Naive thymus-derived CD8-positive, alpha-beta T cell (primary cell): ENCODE measurements around the gene KANTR. TPM values are rescaled to one million over a fixed set of nuclear protein-coding genes. Genes with fewer than 3 reads are reported as not detected.

Source experiments
- ATAC-seq, 2 donors: fragments of 150-1000 bp; cut with Tn5 transposase in 1 of 2; sonication (Bioruptor Pico), chemical (Tn5 transposase) in 1 of 2; 1 replicate in 1 of 2; 2 replicates in 1 of 2; pipeline ENCODE4 v1.10.0; 2021; ENCODE audit warnings: mild to moderate bottlenecking in 2 of 2, moderate library complexity in 2 of 2
- POLR2A ChIA-PET: fragments of 350-600 bp; sonication (Branson Sonifier 250); formaldehyde crosslinking; loops from one replicate; lab custom pipeline; 2021; ENCODE audit warnings: antibody characterized with exemption; lab: Charles Lee
- DNase-seq, 10 donors: peaks; one replicate each; pipeline versions ENCODE4 v3.0.0 to v3.0.0-alpha.2; 2020 to 2022
- H3K27ac Mint-ChIP-seq, 10 donors: one replicate each; pipeline ENCODE4 v1.8.0; 2020 to 2022; ENCODE audit warnings: mild to moderate bottlenecking in 10 of 10, mixed read lengths in 10 of 10, moderate library complexity in 4 of 10, inconsistent platforms in 1 of 10
- H3K27me3 Mint-ChIP-seq, 5 donors: one replicate each; pipeline ENCODE4 v1.8.0; 2021 to 2022; ENCODE audit warnings: mixed read lengths in 5 of 5
- H3K36me3 Mint-ChIP-seq, 3 donors: one replicate each; pipeline ENCODE4 v1.8.0; 2020 to 2022; ENCODE audit warnings: mixed read lengths in 3 of 3, mild to moderate bottlenecking in 2 of 3, inconsistent platforms in 1 of 3
- H3K4me1 Mint-ChIP-seq, 4 donors: one replicate each; pipeline ENCODE4 v1.8.0; 2021 to 2022; ENCODE audit warnings: mixed read lengths in 4 of 4
- H3K4me3 Mint-ChIP-seq, 10 donors: one replicate each; pipeline ENCODE4 v1.8.0; 2020 to 2022; ENCODE audit warnings: mild to moderate bottlenecking in 10 of 10, mixed read lengths in 10 of 10, moderate library complexity in 6 of 10, inconsistent platforms in 1 of 10
- H3K9me3 Mint-ChIP-seq, 9 donors: one replicate each; pipeline ENCODE4 v1.8.0; 2020 to 2022; ENCODE audit warnings: mixed read lengths in 9 of 9, mild to moderate bottlenecking in 3 of 9, inconsistent platforms in 1 of 9, moderate library complexity in 1 of 9
- polyA plus RNA-seq, 3 donors: library from polyadenylated mRNA; unstranded; fragments of 300-500 nt; fragmentation: Illumina TruSeq; gene quantifications; one replicate each; pipeline ENCODE4 v1.2.3, GENCODE V29; 2021
- total RNA-seq, 8 experiments: library from RNA in 2 of 8; stranded (reverse) in 2 of 8; gene quantifications; one replicate each; pipeline ENCODE4 v1.2.3 and lab custom pipeline; 2021 to 2026

KANTR gene
- total and polyA plus RNA-seq, 5 experiments from 2014 or later, result 1.4 to 20.7 (median 4.9) TPM

DNA sequence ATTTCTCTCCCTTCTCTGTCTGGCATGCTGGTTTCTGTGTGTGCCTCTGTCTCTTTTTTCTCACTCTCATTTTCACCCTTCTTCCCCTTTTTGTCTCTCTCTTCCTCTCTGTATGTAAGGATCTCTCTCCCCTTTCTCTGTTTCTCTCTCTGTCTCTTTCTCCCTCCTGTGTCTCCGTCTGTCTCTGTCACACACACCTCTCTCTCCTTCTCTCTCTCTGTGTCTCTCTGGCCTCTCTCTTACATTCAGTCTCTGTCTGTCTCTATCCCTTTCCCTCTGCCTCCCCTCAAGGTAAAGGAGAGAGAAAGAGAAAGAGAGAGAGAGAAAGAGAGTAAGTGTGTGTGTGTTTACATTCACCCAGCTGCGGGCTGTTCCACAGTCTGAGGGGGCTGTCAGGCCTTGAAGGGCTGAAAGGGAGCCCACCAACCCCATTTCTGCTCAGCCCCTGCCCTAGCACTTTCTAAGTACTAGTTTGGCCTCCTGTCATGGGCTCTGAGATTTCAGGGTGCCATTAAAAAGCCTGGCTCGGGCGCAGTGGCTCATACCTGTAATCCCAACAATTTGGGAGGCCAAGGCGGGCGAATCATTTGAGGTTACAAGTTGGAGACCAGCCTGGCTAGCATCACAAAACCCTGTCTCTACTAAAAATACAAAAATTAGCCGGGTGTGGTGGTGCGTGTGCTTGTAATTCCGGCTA is 21.4 kb upstream of the KANTR start:
- peak overlapping the region; percentile 85 to 94 (median 88) for H3K4me3 Mint-ChIP-seq
- peak overlapping the region; percentile 80 to 98 (median 94) for H3K27ac Mint-ChIP-seq
- H3K27me3 Mint-ChIP-seq, result no peaks in the 10 kb centered on the region
- peaks cover 6 to 21% (median 14%) of the 10 kb centered on the region in 4 donors for H3K4me1 Mint-ChIP-seq
- POLR2A ChIA-PET, result interaction anchor here (0.6 to 3.6 kb wide), 6 partner anchors 10 to 153 kb away, joined by 3 to 49 read pairs (median 4); partner anchors contain the start of gene TSPYL2
- H3K36me3 Mint-ChIP-seq, result no peaks in the 10 kb centered on the region
- peak in 1 of 2 donors; percentile 5 for ATAC-seq
- H3K9me3 Mint-ChIP-seq, result no peaks in the 10 kb centered on the region
- DNase-seq, result no peak

DNA sequence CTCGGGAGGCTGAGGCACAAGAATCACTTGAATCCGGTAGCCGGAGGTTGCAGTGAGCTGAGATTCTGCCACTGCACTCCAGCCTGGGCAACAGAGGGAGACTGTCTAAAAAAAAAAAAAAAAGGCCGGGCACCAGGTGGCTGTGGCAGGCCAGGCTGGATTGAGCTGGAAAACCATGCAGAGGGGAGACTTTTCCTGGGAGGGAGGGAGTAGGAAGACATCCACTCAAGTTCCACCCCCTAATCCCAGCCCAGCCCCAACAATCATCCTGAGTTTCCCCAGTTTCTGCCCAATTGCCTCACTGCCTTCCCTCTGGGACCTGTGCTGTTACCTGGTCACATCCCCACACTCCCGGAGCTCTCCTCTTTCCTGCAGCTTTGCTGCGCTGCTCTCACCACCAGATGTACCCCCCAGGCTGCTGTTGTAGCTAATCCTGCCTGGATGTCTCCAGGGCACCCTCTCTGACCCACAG is 20.8 kb upstream of the KANTR start:
- no peak for DNase-seq
- no peak for ATAC-seq
- peaks cover 6 to 21% (median 14%) of the 10 kb centered on the region in 4 donors for H3K4me1 Mint-ChIP-seq
- POLR2A ChIA-PET, result interaction anchor here (0.6 to 3.6 kb wide), 3 partner anchors 10 to 19 kb away, joined by 4 to 49 read pairs (median 5); partner anchors contain the start of gene TSPYL2
- H3K36me3 Mint-ChIP-seq, result no peaks in the 10 kb centered on the region
- H3K27ac Mint-ChIP-seq, result peak overlapping the region; percentile 33 to 93 (median 80)
- peak overlapping the region in 7 of 10 donors; percentile 41 to 69 (median 58) for H3K4me3 Mint-ChIP-seq
- H3K27me3 Mint-ChIP-seq, result no peaks in the 10 kb centered on the region
- H3K9me3 Mint-ChIP-seq, result no peaks in the 10 kb centered on the region

DNA sequence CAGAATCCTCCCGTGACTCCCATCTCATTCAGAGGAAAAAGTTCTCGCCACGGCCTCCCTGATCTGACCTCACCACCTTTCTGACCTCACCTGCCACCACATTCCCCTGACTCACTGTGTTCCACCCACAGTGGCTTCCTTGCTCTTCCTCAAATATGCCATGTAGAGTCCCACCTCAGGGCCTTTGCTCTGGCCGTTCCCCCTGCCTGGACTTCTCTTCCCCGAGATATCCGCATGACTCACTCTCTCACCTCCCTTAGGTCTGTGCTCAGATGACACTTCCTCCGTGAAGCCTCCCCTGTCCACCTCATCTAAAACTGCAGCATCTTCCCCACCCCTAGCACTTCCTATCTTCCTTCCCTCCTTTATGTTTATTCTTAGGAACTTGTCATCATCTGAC is 18.9 kb upstream of the KANTR start:
- H3K36me3 Mint-ChIP-seq, result no peaks in the 10 kb centered on the region
- H3K4me1 Mint-ChIP-seq, result peaks cover 6 to 21% (median 16%) of the 10 kb centered on the region in 4 donors
- H3K27ac Mint-ChIP-seq, result peak overlapping the region in 2 of 10 donors; percentile 4 to 32
- ATAC-seq, result no peak
- no peaks in the 10 kb centered on the region for H3K9me3 Mint-ChIP-seq
- DNase-seq, result no peak
- POLR2A ChIA-PET, result no interaction called here
- H3K4me3 Mint-ChIP-seq, result no peak overlapping the region
- no peaks in the 10 kb centered on the region for H3K27me3 Mint-ChIP-seq

DNA sequence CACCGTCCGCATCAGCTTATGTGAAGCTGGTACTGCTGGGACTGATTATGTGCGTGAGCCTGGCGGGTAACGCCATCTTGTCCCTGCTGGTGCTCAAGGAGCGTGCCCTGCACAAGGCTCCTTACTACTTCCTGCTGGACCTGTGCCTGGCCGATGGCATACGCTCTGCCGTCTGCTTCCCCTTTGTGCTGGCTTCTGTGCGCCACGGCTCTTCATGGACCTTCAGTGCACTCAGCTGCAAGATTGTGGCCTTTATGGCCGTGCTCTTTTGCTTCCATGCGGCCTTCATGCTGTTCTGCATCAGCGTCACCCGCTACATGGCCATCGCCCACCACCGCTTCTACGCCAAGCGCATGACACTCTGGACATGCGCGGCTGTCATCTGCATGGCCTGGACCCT is 17.3 kb upstream of the KANTR start:
- POLR2A ChIA-PET, result no interaction called here

DNA sequence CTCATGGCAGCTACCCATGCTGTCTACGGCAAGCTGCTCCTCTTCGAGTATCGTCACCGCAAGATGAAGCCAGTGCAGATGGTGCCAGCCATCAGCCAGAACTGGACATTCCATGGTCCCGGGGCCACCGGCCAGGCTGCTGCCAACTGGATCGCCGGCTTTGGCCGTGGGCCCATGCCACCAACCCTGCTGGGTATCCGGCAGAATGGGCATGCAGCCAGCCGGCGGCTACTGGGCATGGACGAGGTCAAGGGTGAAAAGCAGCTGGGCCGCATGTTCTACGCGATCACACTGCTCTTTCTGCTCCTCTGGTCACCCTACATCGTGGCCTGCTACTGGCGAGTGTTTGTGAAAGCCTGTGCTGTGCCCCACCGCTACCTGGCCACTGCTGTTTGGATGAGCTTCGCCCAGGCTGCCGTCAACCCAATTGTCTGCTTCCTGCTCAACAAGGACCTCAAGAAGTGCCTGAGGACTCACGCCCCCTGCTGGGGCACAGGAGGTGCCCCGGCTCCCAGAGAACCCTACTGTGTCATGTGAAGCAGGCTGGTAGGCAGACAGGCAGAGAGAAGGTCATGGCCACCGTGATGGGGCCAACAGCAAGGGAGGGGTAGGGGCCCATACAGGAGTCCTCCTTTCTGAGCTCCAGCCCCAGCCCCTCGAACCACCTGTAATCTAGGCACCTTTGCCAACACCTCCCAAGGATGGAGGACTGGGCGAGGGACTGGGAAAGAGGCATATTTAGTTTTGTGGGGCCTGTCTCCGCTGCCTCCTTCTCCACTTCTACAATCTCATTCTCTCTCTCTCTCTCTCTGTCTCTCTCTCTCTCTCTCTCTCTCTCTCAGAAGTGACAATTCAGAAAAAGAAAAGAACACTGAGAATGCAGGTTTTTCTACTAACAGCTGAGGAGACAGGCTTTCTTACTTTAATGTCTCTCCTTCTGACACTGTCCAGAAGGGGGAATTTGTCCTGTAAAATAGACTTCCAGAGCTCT is 16.4 kb upstream of the KANTR start:
- POLR2A ChIA-PET, result interaction anchor here (2.0 kb wide), 1 partner anchor 11 kb away, joined by 7 read pairs; no protein-coding TSS in a partner anchor

More for the DNA sequence above, 17.3 kb upstream of the KANTR start:
- Mint-ChIP-seq H3K27me3 (no peaks in the 10 kb centered on the region), H3K36me3 (no peaks in the 10 kb centered on the region), H3K9me3 (no peaks in the 10 kb centered on the region), H3K4me3 (no peak overlapping the region), H3K4me1 (peaks cover 6 to 27% (median 20%) of the 10 kb centered on the region in 4 donors), H3K27ac (peak overlapping the region in 1 of 10 donors; percentile 68)
- ATAC-seq (no peak), DNase-seq (no peak)

DNA sequence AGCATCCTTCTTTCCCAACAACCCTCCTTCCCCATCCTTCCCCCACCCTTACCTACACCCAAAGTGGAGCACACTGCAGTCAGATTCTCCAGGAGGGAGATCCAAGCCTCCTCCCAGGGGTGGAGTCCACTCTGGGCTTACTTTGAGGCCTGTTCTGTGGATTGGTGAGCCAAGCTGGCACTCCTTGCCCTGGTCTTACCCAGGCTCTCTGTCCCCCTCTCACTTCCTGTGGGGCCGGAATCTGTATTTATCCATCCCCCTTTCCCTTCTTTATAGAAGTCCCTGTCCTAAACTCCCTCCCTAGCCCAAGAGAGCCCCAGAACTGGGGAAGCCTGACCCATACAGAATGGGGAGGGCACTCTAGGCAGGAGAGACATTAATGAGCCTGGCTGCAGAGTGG is 15.0 kb upstream of the KANTR start:
- H3K27ac Mint-ChIP-seq, result peak overlapping the region in 2 of 10 donors; percentile 37 to 70
- POLR2A ChIA-PET, result interaction anchor here (2.0 kb wide), 1 partner anchor 10 kb away, joined by 7 read pairs; no protein-coding TSS in a partner anchor

More for the DNA sequence above, 16.4 kb upstream of the KANTR start:
- H3K9me3 Mint-ChIP-seq, result peaks cover 0 to 2% (median 0%) of the 10 kb centered on the region in 9 donors
- H3K36me3 Mint-ChIP-seq, result no peaks in the 10 kb centered on the region
- H3K27me3 Mint-ChIP-seq, result peaks cover 0 to 3% (median 0%) of the 10 kb centered on the region in 5 donors
- H3K4me3 Mint-ChIP-seq, result no peak overlapping the region
- peaks cover 2 to 20% (median 12%) of the 10 kb centered on the region in 4 donors for H3K4me1 Mint-ChIP-seq
- ATAC-seq, result no peak
- DNase-seq, result no peak
- H3K27ac Mint-ChIP-seq, result peak overlapping the region in 2 of 10 donors; percentile 22 to 44

DNA sequence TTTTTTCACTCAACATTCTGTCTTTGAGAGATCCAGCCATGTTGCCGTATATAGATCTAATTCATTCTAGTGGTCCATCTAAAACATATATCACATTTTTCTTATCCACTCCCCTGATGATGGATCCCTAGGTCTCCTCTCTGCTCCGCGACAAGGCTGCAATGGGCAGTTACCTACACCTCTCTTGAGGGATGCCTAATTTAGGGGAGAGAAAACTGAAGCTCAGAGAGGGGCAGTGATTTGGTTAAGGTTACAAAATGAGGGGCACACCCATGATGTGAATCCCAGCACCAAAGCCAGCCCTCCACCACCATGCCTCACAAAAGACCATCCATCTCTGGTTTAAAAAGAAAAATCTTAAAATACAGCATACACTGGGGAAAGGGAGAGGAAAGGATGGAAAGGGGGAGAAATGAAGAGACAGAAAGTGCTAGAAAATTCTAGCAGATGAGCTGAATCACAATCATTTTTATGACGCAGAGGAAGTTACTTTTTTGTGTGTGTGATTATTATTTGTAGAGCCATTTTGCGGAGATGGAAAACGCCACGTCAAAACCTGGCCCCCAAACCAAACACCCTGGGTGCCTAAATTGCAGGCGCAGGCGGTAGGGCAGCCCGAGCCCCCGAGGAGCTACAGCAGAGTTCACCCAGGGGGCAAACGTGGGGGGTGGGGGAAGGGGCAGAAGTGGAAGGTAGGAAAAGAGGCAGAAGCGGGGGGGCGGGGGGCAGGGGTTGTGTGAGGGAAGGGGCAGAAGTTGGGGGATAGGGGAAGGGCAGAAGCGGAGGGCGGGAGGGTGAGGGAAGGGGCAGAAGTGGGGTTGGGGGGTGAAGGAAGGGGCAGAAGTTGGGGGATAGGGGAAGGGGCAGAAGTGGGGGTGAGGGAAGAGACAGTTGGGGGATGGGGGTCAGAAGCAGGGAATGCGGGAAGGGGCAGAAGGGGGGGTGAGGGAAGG is 13.0 kb upstream of the KANTR start:
- DNase-seq (peak in 6 of 10 donors; percentile 32 to 67 (median 48)), ATAC-seq (no peak)
- POLR2A ChIA-PET, result interaction anchor here (0.6 to 5.0 kb wide), 6 partner anchors 8 to 1594 kb away, joined by 3 to 49 read pairs (median 8); partner anchors contain the start of gene KDM5C
- H3K27me3 Mint-ChIP-seq, result peaks cover 0 to 3% (median 0%) of the 10 kb centered on the region in 5 donors
- H3K36me3 Mint-ChIP-seq, result peaks cover 0 to 24% (median 6%) of the 10 kb centered on the region in 3 donors
- H3K4me1 Mint-ChIP-seq, result peaks cover 19 to 43% (median 37%) of the 10 kb centered on the region in 4 donors
- peak overlapping the region; percentile 88 to 99 (median 97) for H3K27ac Mint-ChIP-seq
- H3K4me3 Mint-ChIP-seq, result peak overlapping the region; percentile 76 to 94 (median 89)
- H3K9me3 Mint-ChIP-seq, result peaks cover 0 to 2% (median 0%) of the 10 kb centered on the region in 9 donors

More for the DNA sequence above, 15.0 kb upstream of the KANTR start:
- ATAC-seq (no peak), DNase-seq (no peak)
- no peak overlapping the region for H3K4me3 Mint-ChIP-seq
- H3K36me3 Mint-ChIP-seq, result peaks cover 0 to 6% (median 0%) of the 10 kb centered on the region in 3 donors
- peaks cover 0 to 3% (median 0%) of the 10 kb centered on the region in 5 donors for H3K27me3 Mint-ChIP-seq
- peaks cover 10 to 31% (median 21%) of the 10 kb centered on the region in 4 donors for H3K4me1 Mint-ChIP-seq
- H3K9me3 Mint-ChIP-seq, result peaks cover 0 to 2% (median 0%) of the 10 kb centered on the region in 9 donors

DNA sequence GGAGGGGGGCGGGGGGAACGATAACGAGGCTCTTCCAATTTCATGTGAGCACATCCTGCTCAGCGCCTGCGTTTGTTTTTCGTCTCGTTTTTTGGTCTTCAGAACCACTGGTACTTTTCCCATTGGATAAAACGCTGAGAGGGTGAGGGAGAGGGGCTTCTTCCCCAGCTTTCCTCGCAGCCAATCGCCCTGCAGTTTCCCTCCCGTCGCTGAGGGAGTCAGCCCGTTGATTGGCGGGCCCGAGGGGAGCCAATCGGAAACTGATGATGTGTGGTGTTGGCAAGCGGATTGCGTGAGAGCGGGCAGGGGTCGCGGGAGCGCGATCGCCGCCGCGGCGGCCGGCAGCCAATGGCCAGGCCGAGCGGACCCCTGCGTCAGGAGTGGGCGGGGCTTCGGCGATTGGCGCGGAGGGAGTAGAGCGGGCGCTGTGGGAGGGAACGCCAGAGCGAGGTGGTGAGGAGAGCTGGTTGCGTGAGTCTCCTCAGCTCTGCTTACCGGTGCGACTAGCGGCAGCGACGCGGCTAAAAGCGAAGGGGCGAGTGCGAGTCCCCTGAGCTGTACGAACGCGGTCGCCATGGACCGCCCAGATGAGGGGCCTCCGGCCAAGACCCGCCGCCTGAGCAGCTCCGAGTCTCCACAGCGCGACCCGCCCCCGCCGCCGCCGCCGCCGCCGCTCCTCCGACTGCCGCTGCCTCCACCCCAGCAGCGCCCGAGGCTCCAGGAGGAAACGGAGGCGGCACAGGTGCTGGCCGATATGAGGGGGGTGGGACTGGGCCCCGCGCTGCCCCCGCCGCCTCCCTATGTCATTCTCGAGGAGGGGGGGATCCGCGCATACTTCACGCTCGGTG is 11.8 kb upstream of the KANTR start, which contains the start of gene TSPYL2:
Gene TSPYL2, plus strand, starts transcription at position 443 of the 848 bp plus-strand sequence. Its CDS starts 132 bp downstream, at position 575.
- Mint-ChIP-seq H3K4me3 (peak within 1 kb of the TSS; percentile 82 to 96 (median 91)), H3K27me3 (peaks cover 0 to 3% (median 0%) of the 10 kb centered on the region in 5 donors), H3K4me1 (peaks cover 20 to 50% (median 44%) of the 10 kb centered on the region in 4 donors), H3K36me3 (peaks cover 0 to 36% (median 7%) of the 10 kb centered on the region in 3 donors), H3K27ac (peak within 1 kb of the TSS; percentile 95 to 98 (median 98)), H3K9me3 (peaks cover 0 to 2% (median 0%) of the 10 kb centered on the region in 9 donors)
- POLR2A ChIA-PET, result interaction anchor here (0.7 to 5.0 kb wide), 10 partner anchors 10 to 1557 kb away, joined by 3 to 49 read pairs (median 7); partner anchors contain the start of genes KDM5C and PHF8
- ATAC-seq, result peak; percentile 83 to 84
- peak; percentile 82 to 97 (median 93) for DNase-seq

DNA sequence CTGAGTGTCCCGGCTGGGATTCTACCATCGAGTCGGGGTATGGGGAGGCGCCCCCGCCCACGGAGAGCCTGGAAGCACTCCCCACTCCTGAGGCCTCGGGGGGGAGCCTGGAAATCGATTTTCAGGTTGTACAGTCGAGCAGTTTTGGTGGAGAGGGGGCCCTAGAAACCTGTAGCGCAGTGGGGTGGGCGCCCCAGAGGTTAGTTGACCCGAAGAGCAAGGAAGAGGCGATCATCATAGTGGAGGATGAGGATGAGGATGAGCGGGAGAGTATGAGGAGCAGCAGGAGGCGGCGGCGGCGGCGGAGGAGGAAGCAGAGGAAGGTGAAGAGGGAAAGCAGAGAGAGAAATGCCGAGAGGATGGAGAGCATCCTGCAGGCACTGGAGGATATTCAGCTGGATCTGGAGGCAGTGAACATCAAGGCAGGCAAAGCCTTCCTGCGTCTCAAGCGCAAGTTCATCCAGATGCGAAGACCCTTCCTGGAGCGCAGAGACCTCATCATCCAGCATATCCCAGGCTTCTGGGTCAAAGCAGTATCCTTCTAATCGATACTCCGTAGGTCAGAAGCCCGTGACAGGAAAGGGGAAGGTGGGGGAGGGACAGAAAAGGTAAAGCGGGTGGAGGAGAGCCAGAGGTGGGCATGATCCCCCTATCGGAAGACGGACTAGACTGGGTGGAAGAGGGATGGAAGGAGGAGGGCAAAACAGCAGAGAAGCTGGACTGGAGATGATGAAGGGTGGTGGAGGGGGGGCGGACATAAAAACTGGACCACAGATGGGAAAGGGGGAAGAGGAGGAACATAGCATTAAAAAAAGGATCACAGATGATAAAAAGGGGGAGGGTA is 10.9 kb upstream of the KANTR start:
- Mint-ChIP-seq H3K36me3 (peaks cover 0 to 37% (median 7%) of the 10 kb centered on the region in 3 donors), H3K27me3 (peaks cover 0 to 3% (median 0%) of the 10 kb centered on the region in 5 donors), H3K4me3 (peak overlapping the region; percentile 82 to 96 (median 91)), H3K27ac (peak overlapping the region; percentile 85 to 98 (median 96)), H3K9me3 (peaks cover 0 to 2% (median 0%) of the 10 kb centered on the region in 9 donors), H3K4me1 (peaks cover 20 to 58% (median 52%) of the 10 kb centered on the region in 4 donors)
- DNase-seq, result no peak
- no peak for ATAC-seq
- POLR2A ChIA-PET, result interaction anchor here (0.6 to 5.0 kb wide), 8 partner anchors 10 to 1556 kb away, joined by 5 to 49 read pairs (median 8); partner anchors contain the start of genes KDM5C and PHF8
